Brain microvascular endothelial cell (primary cell): ENCODE data around the gene MRPS31.
"Not testable (repeated sequence)": the region's sequence is repeated elsewhere in the genome, so short reads cannot be mapped to it uniquely, and the experiment has no call there.

ENCODE experiments used
- DNase-seq: peaks from one replicate; pipeline ENCODE4 v3.0.0-alpha.2; 2020
- H3K27ac ChIP-seq: fragments of 250-450 bp; sonication (Bioruptor Pico); 2 replicates; pipeline ENCODE4 v1.5.1; 2020; ENCODE audit warnings: mild to moderate bottlenecking, moderate library complexity
- H3K27me3 ChIP-seq: fragments of 250-450 bp; sonication (Bioruptor Pico); replicated peaks from 2 replicates; pipeline ENCODE4 v1.5.1; 2020; ENCODE audit warnings: mild to moderate bottlenecking
- H3K36me3 ChIP-seq: fragments of 250-450 bp; sonication (Bioruptor Pico); replicated peaks from 2 replicates; pipeline ENCODE4 v1.5.1; 2020; ENCODE audit warnings: mild to moderate bottlenecking
- H3K4me3 ChIP-seq: 2 replicates; pipeline ENCODE4 v1.5.1; 2011; ENCODE audit warnings: low read depth, mild to moderate bottlenecking, control low read depth, low read length, moderate library complexity
- in situ Hi-C: cut with HindIII; loops from 2 replicates; pipeline ENCODE4 v1.10.0; 2017; ENCODE audit warnings: low sequenced_read_pairs, low pct_ligation_motif_present
- TF ChIP-seq, protein P1 (sequence below): IDR thresholded peaks from 2 replicates; pipeline ENCODE4 v1.5.1; 2011; ENCODE audit warnings: low read depth, mild to moderate bottlenecking, moderate library complexity, low read length, control low read depth, inconsistent platforms; ENCODE audit errors: missing control alignments

Gene MRPS31

DNA sequence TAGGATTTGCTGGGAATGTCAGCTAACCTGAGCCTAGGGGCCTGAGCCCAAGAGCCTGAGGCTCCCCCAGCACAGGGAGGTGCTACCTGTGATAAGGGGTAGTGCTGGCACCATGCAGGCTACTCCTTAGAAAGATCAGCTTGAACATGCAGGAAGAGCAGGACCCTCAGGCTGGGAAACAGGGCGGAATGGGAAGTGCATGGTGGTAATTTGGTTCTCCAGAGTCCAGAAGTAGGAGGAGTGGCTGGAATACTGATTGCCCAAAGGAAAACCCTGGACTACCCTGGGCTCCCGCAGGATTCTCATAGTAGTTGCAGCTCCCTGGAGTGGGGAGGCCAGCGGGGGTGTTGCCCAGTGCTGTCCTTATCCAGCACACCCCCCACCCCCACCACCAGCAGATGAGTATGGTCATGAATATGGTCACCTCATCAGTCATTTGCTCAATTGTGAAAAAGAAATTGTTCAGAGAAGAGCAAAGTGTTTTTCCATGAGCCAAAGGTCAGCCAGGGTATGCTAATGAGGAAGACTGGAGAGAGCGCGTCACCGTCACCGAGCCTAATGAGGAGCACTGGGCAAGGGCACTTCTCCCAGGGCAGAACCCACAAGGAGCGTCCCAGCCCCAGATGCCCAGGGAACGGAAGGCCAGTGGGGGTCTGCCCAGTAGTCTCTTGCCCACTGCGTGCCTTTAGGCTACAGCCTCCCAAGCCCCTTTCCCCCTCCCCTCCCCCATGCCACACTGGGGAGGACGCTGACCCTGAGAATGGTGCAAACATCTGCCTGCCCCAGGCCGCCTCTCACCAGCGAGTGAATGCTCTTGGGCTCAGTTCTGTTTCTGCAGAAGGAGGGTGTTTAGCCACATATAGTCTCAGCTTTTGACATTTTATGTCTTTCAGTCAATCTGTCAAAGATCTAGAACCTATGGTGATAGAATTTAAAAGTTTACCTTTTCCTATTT lies 23.7 kb upstream of the MRPS31 start:
- no peak for DNase-seq
- H3K36me3 ChIP-seq = peaks cover 2% of the 10 kb centered on the region
- H3K27me3 ChIP-seq = no peaks in the 10 kb centered on the region
- in situ Hi-C loops = no loop called here
- H3K27ac ChIP-seq = no peak overlapping the region
- H3K4me3 ChIP-seq = no peak overlapping the region
- TF ChIP-seq, protein P1, sequence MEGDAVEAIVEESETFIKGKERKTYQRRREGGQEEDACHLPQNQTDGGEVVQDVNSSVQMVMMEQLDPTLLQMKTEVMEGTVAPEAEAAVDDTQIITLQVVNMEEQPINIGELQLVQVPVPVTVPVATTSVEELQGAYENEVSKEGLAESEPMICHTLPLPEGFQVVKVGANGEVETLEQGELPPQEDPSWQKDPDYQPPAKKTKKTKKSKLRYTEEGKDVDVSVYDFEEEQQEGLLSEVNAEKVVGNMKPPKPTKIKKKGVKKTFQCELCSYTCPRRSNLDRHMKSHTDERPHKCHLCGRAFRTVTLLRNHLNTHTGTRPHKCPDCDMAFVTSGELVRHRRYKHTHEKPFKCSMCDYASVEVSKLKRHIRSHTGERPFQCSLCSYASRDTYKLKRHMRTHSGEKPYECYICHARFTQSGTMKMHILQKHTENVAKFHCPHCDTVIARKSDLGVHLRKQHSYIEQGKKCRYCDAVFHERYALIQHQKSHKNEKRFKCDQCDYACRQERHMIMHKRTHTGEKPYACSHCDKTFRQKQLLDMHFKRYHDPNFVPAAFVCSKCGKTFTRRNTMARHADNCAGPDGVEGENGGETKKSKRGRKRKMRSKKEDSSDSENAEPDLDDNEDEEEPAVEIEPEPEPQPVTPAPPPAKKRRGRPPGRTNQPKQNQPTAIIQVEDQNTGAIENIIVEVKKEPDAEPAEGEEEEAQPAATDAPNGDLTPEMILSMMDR = no peak

DNA sequence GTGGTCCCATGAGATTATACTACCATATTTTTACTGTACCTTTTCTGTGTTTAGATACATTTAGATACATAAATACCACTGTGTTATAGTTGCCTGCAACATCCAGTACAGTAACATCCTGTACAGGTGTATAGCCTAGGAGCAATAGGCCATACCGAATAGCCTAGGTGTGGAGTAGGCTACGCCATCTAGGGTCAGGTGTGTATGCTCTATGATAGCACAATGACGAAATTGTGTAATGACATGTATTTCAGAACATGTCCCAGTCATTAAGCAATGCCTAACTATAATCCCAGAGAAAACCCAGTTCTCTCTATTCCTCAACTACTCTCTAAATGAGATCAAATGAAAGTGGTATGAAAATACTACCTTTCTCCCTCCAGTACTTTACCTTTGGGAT lies 22.3 kb upstream of the MRPS31 start:
- no peak for DNase-seq
- no peaks in the 10 kb centered on the region for H3K36me3 ChIP-seq
- in situ Hi-C loops = no loop called here
- TF ChIP-seq, protein P1 = no peak
- no peaks in the 10 kb centered on the region for H3K27me3 ChIP-seq
- no peak overlapping the region for H3K27ac ChIP-seq
- no peak overlapping the region for H3K4me3 ChIP-seq

DNA sequence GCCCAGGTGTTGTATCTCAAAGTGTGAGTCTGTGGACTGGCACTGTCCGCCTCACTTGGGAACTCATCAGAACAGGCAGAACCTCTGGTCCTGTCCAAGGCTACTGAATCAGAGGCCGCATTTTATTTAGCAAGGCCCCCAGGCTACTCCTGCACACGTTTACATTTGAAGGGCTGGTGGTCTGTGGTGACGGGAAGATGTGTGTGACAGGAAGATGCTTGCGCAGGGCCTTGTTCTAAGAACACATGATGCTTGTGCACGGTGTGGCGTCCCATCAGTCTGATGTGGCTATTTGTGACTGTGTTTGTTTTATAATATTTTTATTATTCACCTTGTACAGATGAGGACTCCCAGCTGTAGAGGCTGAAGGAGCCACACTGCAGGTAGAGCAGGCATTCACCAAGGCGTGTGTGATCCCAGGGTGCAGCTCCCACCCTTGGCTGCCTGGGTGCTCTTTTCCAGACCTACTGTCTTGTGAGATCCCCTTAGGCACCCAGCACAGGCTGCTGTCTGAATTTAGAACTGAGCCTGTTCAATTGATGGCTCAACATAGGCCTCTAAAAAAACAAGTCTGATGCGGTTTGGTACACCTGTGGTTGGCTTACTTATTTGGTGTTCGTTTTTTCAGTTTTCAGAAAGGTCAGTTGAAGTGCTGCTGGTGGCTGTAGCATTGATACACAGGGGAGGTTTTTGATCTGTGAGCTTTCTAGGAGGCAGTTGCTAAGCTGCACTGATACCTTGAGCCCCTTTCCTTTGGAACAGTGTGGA lies 21.5 kb upstream of the MRPS31 start:
- in situ Hi-C loops = no loop called here
- Histone ChIP-seq H3K27ac (no peak overlapping the region), H3K4me3 (no peak overlapping the region), H3K36me3 (no peaks in the 10 kb centered on the region), H3K27me3 (no peaks in the 10 kb centered on the region)
- TF ChIP-seq, protein P1 = no peak
- DNase-seq = no peak

DNA sequence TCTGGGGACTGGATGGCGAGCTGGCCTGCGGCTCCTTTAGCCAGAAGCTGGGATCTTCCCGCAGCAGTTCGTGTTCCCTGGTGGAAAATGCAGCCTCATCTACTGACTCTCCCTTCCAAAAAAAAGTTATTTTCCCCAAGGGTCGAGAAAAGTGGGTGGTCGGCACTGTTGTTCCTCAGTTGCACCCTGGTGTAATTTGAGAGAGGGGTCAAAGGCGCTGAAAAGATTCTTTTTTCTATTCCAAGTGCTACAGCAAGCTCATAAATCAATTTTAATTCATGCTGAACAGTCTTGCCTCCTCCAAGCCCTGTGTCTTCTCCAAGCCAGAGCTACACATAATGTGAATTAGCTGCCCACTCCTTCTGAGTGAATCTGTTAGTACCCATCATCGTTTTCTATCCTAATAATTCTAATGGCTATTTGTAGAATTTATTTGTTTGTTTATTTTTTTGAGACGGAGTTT lies 19.2 kb upstream of the MRPS31 start:
- in situ Hi-C loops = no loop called here
- Histone ChIP-seq H3K27me3 (no peaks in the 10 kb centered on the region), H3K36me3 (no peaks in the 10 kb centered on the region), H3K4me3 (peak overlapping the region; percentile 76), H3K27ac (peak overlapping the region; percentile 47)
- DNase-seq = no peak
- TF ChIP-seq, protein P1 = no peak

DNA sequence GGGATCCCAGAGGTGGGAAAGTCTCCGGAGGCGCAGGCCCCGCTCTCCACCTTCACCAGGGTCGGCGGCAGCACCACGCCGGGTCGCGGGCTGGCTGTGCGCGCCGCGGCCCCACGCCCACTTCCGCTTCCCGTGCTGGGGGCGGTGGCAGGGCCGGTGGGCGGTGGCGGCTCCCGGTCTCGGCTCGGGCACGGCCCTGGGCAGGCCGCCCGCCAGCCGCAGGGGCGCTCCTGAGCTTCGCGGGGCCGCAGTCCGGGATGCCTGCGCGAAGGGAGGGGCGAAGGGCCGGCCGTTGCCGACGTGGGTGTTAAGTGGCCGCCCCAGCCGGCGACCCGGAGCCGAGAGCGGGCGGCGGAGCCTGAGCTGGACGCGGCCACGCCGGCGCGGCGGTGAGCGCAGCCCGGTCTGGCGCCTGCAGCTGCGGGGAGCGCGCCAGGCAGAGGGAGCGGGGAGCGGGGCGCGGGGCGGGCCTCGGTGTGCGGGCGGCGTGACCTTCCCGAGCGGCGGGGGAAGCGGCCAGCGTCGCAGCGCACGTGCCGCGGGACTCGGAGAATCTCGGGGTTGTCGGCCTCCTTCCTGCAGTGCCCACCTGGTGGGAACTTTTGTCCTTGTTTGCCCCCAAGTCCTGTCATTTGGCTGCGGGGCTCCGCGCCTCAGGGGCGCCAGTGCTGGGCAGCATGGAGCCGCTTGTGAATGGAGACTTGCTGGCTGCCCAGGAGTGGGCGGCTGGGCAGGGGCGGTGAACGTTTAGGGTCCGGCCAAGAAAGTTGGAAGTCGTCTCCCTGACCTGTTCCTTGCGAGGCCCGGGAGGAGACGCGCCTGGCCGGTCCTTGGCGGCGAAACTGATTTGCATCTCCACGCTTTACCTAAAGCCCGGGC lies 18.5 kb upstream of the MRPS31 start, which contains the start of gene SLC25A15:
SLC25A15 (plus strand) TSS at position 337 of the 879 bp plus-strand sequence. CDS start 3,616 bp downstream, outside the sequence.
- Histone ChIP-seq H3K36me3 (no peaks in the 10 kb centered on the region), H3K4me3 (peak within 1 kb of the TSS; percentile 76), H3K27ac (peak within 1 kb of the TSS; percentile 47), H3K27me3 (no peaks in the 10 kb centered on the region)
- in situ Hi-C loops = no loop called here
- DNase-seq = peak; percentile 45
- TF ChIP-seq, protein P1 = peak; percentile 8

DNA sequence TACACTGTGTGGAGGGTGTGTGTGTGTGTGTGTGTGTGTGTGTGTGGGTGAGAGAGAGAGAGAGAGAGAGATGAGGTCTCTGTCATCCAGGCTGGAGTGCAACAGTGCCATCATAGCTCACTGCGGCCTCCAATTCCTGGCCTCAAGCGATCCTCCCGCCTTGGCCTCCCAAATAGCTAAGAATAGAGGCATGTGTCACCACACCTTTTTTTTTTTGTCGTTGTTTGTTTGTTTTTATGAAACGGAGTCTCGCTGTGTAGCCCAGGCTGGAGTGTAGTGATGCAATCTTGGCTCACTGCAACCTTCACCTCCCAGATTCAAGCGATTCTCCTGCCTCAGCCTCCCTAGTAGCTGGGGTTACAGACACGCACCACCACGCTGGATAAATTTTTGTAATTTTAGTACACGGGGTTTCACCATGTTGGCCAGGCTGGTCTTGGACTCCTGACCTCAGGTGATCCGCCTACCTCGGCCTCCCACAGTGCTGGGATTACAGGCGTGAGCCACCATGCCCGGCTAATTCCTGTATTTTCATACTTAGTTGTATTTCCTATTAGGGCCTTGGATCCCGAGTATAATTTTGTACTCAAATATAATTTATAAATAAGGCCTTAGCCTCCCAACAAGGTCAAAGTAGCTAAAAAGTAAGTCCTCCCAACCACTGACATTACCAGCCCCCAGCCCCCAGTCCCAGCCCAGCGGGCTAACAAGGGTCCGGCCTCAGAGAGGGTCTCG lies 17.7 kb upstream of the MRPS31 start:
- H3K36me3 ChIP-seq, H3K27me3 ChIP-seq, DNase-seq, in situ Hi-C loops: not testable (repeated sequence)
- Histone ChIP-seq H3K4me3 (peak overlapping the region; percentile 76), H3K27ac (peak overlapping the region; percentile 47)
